OCI-LY3 (cell line): ENCODE results near the gene PGM2.

ENCODE experiments used
- CTCF ChIP-seq: fragments of 200-600, 300-600 bp; sonication (generic); IDR thresholded peaks from 2 replicates; pipeline ENCODE4 v1.5.1; 2014; ENCODE audit warnings: antibody characterized with exemption, low read length, low read depth
- EZH2phosphoT487 ChIP-seq: fragments of 200-600 bp; shearing (Covaris generic); IDR thresholded peaks from 2 replicates; pipeline ENCODE4 v1.6.1; 2018; ENCODE audit warnings: antibody characterized with exemption, mixed run types, low read depth

GRCh38 chr4:37847311-37847884 is 20.9 kb downstream of the PGM2 start:
- TF ChIP-seq CTCF (no peak), EZH2phosphoT487 (no peak)
